Measurements from ENCODE around the gene CHAC2. TPM values are rescaled to one million over a fixed set of nuclear protein-coding genes. Genes with fewer than 3 reads are reported as not detected.

CHAC2 gene
- total RNA-seq, 1 experiment from 2014 or later: 9.6 TPM

GRCh38 chr2:53724536-53724935 is 43.1 kb upstream of the CHAC2 start:
- peaks cover 19% of the 10 kb centered on the region for H3K9me3 Mint-ChIP-seq
- no peak for DNase-seq (ENCODE audit: low spot score)

GRCh38 chr2:53725662-53726061 is 41.9 kb upstream of the CHAC2 start:
- no peak for TF ChIP-seq ZNF416 (CRISPR knock-in tag; IDR thresholded peaks at IDR 0.05)
- no peak for TF ChIP-seq HMGXB4 (CRISPR knock-in tag; IDR thresholded peaks at IDR 0.05)
- no peak for TF ChIP-seq USF2 (CRISPR knock-in tag; IDR thresholded peaks at IDR 0.05)
- no peak for TF ChIP-seq RORB (CRISPR knock-in tag; IDR thresholded peaks at IDR 0.05)
- no peak for TF ChIP-seq GTF2I (CRISPR knock-in tag; conservative IDR thresholded peaks at IDR 0.05)
- Mint-ChIP-seq H3K9me3 (peaks cover 16% of the 10 kb centered on the region), H3K4me3 (no peak overlapping the region), H3K4me1 (peaks cover 12% of the 10 kb centered on the region), H3K27ac (no peak overlapping the region; the same call in 1 of the 2 replicates), H3K36me3 (peaks cover 20% of the 10 kb centered on the region), H3K27me3 (ENCODE audit: low read depth) (no peaks in the 10 kb centered on the region)
- POLR2A ChIA-PET: interaction anchor here (0.7 kb wide), 1 partner anchor 764 kb away, joined by 3 read pairs; no protein-coding TSS in a partner anchor
- no peak for DNase-seq (ENCODE audit: low spot score)
- ATAC-seq: no peak
- CTCF ChIA-PET: no interaction called here

More at GRCh38 chr2:53724536-53724935, 43.1 kb upstream of the CHAC2 start:
- Mint-ChIP-seq H3K27me3 (ENCODE audit: low read depth) (no peaks in the 10 kb centered on the region), H3K36me3 (peaks cover 20% of the 10 kb centered on the region), H3K27ac (no peak overlapping the region), H3K4me1 (peaks cover 12% of the 10 kb centered on the region), H3K4me3 (no peak overlapping the region)
- POLR2A ChIA-PET: no interaction called here
- ATAC-seq: no peak
- CTCF ChIA-PET: no interaction called here
- no peak for TF ChIP-seq ATF3 (CRISPR knock-in tag; conservative IDR thresholded peaks at IDR 0.05)
- TF ChIP-seq E2F4 (CRISPR knock-in tag; IDR thresholded peaks at IDR 0.05; ENCODE audit: borderline replicate concordance, low read depth): no peak
- no peak for TF ChIP-seq NR2C2 (CRISPR knock-in tag; IDR thresholded peaks at IDR 0.05)
- TF ChIP-seq SMAD3 (CRISPR knock-in tag; IDR thresholded peaks at IDR 0.05; ENCODE audit: borderline replicate concordance): no peak
- TF ChIP-seq ERG (CRISPR knock-in tag; IDR thresholded peaks at IDR 0.05): no peak
- TF ChIP-seq CREB1 (CRISPR knock-in tag; IDR thresholded peaks at IDR 0.05): no peak
- TF ChIP-seq NR1H2 (CRISPR knock-in tag; IDR thresholded peaks at IDR 0.05): no peak
- TF ChIP-seq E2F1 (CRISPR knock-in tag; IDR thresholded peaks at IDR 0.05): no peak
- no peak for TF ChIP-seq FOXJ3 (CRISPR knock-in tag; IDR thresholded peaks at IDR 0.05; ENCODE audit: borderline replicate concordance)
- TF ChIP-seq ZBTB43 (CRISPR knock-in tag; IDR thresholded peaks at IDR 0.05): no peak

GRCh38 chr2:53727921-53728320 is 39.7 kb upstream of the CHAC2 start:
- no peak for ATAC-seq
- CTCF ChIA-PET: no interaction called here
- TF ChIP-seq SOX15 (CRISPR knock-in tag; IDR thresholded peaks at IDR 0.05) (no peak), GTF2I (CRISPR knock-in tag; conservative IDR thresholded peaks at IDR 0.05) (no peak), ZNF281 (CRISPR knock-in tag; IDR thresholded peaks at IDR 0.05) (no peak), ERG (CRISPR knock-in tag; IDR thresholded peaks at IDR 0.05) (no peak), NFYB (CRISPR knock-in tag; conservative IDR thresholded peaks at IDR 0.05; ENCODE audit: low read depth) (no peak)

More at GRCh38 chr2:53727921-53728320, 39.7 kb upstream of the CHAC2 start:
- H3K27me3 Mint-ChIP-seq (ENCODE audit: low read depth): no peaks in the 10 kb centered on the region
- H3K4me3 Mint-ChIP-seq: no peak overlapping the region
- DNase-seq (ENCODE audit: low spot score): no peak
- POLR2A ChIA-PET: no interaction called here
- no peak overlapping the region for H3K27ac Mint-ChIP-seq
- peaks cover 28% of the 10 kb centered on the region for H3K36me3 Mint-ChIP-seq
- peaks cover 12% of the 10 kb centered on the region for H3K4me1 Mint-ChIP-seq
- peaks cover 19% of the 10 kb centered on the region for H3K9me3 Mint-ChIP-seq
